SKM-1 treated with dmso at 0.1 percent for 144 hours (cell line): ENCODE results near the gene FAM227A.
"Not testable (repeated sequence)": the region's sequence is repeated elsewhere in the genome, so short reads cannot be mapped to it uniquely, and the experiment has no call there.

Source experiments
- DNase-seq: peaks from one replicate; lab custom pipeline; 2025; ENCODE audit not compliant: unreplicated experiment; lab: John Stamatoyannopoulos, UW

FAM227A gene

GRCh38 chr22:38674888-38675287 is 18.7 kb upstream of the FAM227A start:
- DNase-seq, result no peak

- no peak for DNase-seq
Observed at GRCh38 chr22:38657045-38657909, 1.1 kb upstream of the FAM227A start.

- DNase-seq, result no peak
Observed at GRCh38 chr22:38655519-38656255, 505 bp downstream of the FAM227A start.

GRCh38 chr22:38653741-38654140 is 2.5 kb downstream of the FAM227A start:
- DNase-seq, result no peak

GRCh38 chr22:38652859-38653258 is 3.3 kb downstream of the FAM227A start:
- no peak for DNase-seq

GRCh38 chr22:38649841-38650522 is 6.2 kb downstream of the FAM227A start:
- DNase-seq, result no peak

GRCh38 chr22:38645430-38645829 is 10.8 kb downstream of the FAM227A start:
- peak; percentile 31 for DNase-seq

GRCh38 chr22:38644245-38644644 is 11.9 kb downstream of the FAM227A start:
- DNase-seq, result not testable (repeated sequence)

- DNase-seq, result no peak
Observed at GRCh38 chr22:38641476-38642040, 14.6 kb downstream of the FAM227A start.

GRCh38 chr22:38638728-38639127 is 17.5 kb downstream of the FAM227A start:
- no peak for DNase-seq

GRCh38 chr22:38638216-38638615 is 18.0 kb downstream of the FAM227A start:
- no peak for DNase-seq

GRCh38 chr22:38632528-38632927 is 23.7 kb downstream of the FAM227A start:
- DNase-seq, result no peak

GRCh38 chr22:38631724-38632123 is 24.5 kb downstream of the FAM227A start:
- DNase-seq, result peak; percentile 57

- DNase-seq, result no peak
Observed at GRCh38 chr22:38629108-38629507, 27.1 kb downstream of the FAM227A start.

GRCh38 chr22:38628444-38628843 is 27.7 kb downstream of the FAM227A start:
- no peak for DNase-seq

GRCh38 chr22:38623351-38623750 is 32.8 kb downstream of the FAM227A start:
- no peak for DNase-seq

- no peak for DNase-seq
Observed at GRCh38 chr22:38618682-38619081, 37.5 kb downstream of the FAM227A start.

GRCh38 chr22:38618258-38618657 is 37.9 kb downstream of the FAM227A start:
- no peak for DNase-seq

GRCh38 chr22:38615064-38615405 is 41.2 kb downstream of the FAM227A start:
- DNase-seq, result not testable (repeated sequence)

GRCh38 chr22:38614332-38615063 is 41.7 kb downstream of the FAM227A start:
- DNase-seq, result no peak

GRCh38 chr22:38613588-38613987 is 42.6 kb downstream of the FAM227A start:
- no peak for DNase-seq
